Jurkat, Clone E6-1 (cell line): ENCODE data around the gene PAPPA2.

Source experiments
- DNase-seq: peaks from one replicate; pipeline ENCODE4 v3.0.0-alpha.2; 2011; ENCODE audit warnings: low read depth, low spot score
- H3K4me3 ChIP-seq: 2 replicates; pipeline ENCODE4 v1.5.1; 2011; ENCODE audit warnings: mild to moderate bottlenecking, low read length, control low read depth, moderate library complexity

The PAPPA2 gene

DNA sequence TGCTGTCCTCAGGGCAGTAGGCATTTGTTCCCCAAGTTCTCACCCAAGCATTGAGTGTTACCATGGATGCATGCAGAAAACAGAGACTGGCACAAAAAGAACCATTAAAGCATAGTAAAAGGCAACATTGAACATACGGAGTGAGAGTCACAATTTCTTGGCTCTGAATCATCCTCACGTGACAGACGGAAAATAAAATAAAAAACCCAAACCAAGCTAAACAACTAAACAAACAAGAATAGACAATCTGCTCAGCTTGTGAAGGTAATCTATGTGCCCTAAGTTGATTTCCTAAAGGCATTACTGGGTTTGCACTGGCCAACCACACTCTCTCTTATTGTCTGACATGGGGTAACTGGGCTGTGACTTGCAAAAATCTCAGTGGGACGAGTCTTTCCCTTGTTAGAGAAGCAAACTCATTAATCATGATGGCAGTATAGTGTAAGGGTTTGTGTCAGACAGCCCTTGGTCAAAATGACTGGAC lies 395.5 kb downstream of the PAPPA2 start:
- DNase-seq: no peak
- no peak overlapping the region for H3K4me3 ChIP-seq

- H3K4me3 ChIP-seq: no peak overlapping the region
- DNase-seq: no peak
Observed at GRCh38 chr1:176863613-176864012, 400.6 kb downstream of the PAPPA2 start.

DNA sequence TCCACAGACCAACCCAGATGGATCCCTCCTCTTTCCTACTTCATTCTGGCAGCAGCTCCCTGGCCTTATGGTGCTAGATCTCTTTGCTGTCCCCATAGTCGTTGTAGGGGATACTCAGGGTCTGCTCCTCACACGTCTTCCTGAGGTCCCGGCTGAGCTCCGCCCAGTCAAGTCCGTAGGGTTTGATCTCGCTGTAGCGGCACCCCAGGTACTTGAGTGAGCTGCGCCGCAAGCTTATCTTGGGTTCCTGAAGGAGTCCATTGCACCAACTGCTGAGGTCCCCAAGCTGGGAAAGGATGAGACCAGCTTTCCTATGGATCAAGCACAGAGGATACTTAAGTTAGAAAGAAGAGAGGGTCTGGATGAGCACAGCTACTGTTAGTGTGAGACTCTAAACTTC lies 401.2 kb downstream of the PAPPA2 start:
- H3K4me3 ChIP-seq: no peak overlapping the region
- DNase-seq: no peak

GRCh38 chr1:176866011-176866714 lies 403.2 kb downstream of the PAPPA2 start:
- DNase-seq: no peak
- no peak overlapping the region for H3K4me3 ChIP-seq

DNA sequence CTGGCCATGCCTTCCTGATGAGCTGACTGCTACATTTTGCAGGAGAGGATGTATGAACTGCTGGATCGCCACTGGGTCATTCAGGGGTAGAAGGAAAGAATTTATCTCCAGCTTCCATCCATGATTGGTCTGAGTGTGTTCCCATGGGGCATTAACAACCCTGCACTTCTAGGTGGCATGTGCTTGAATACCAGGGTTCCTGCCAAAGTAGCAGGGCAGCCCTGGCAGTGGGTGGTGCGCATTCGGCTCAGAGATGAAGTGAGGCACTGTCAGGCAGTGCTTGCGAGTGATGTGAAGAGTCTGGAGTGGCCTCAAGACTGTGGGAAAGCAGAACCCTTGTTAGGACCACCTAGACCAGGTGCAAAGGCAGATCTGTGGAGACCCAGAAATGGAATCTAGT lies 406.6 kb downstream of the PAPPA2 start:
- H3K4me3 ChIP-seq: no peak overlapping the region
- no peak for DNase-seq

DNA sequence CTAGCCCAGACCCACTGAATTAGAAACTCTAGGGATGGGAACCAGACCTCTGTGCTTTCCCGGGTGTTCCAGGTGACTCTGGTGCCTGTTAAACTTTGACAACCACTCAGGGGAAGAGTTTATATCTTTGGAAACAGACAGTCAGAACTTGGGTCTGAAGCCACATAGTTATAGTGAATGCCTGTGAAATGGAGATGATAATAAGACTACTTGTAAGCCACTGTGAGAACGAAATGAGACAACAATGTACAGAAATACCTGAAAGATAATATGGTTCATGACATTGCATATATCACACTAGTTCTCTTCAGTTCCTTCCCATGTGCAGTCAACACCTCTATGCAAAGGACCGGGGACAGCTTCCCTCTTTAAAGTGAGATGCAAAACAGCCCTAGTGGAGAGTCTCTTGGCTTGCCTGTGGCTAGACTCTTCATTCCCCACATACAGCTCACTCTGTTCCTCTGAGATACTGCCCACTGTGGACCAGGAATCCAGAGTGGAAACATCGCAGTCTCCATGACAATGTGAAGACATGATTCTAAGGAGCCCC lies 414.1 kb downstream of the PAPPA2 start:
- H3K4me3 ChIP-seq: no peak overlapping the region
- no peak for DNase-seq

GRCh38 chr1:176877557-176877956 lies 414.6 kb downstream of the PAPPA2 start:
- no peak for DNase-seq
- no peak overlapping the region for H3K4me3 ChIP-seq

GRCh38 chr1:176878750-176879536 lies 416.0 kb downstream of the PAPPA2 start:
- H3K4me3 ChIP-seq: no peak overlapping the region
- DNase-seq: no peak

DNA sequence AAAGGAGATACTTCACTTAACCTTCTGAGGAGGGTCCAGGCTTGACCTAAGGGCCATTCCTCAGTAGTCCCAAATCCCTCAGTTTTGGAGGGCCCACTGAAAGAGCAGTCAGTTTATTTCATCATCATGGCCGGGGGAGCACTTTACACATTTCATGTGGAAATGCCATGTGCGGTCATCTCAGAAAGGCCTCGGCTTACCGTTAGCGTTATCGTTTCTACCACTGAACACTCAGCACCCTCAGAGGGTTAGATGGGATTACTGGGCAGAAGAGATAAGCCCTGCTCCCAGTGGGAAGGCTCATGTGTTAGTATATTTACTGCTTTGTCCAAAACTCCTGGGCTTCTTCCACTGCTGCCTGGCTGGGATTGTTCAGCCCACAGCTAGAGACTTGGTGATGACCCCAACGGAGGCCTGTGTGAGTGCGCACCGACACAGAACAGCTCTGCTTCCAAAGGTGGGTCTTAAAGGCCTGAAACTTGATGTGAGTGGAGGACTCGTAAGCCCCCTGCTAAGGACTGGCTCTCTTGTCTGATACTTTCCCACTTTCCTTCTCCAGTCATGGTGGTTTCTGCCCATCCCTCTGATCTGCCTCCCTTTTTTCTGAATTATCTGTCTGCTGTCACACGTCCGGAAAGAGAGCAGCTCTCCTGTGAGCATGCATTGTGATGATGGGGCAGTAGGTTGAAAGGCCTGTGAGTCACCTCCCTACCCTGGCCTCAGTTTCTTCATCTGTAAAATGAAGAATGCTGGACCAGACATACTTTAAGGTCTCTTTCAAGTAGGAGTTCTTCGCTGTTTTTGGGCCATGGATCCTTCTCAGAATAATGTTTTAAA lies 417.0 kb downstream of the PAPPA2 start:
- DNase-seq: no peak
- no peak overlapping the region for H3K4me3 ChIP-seq

GRCh38 chr1:176880955-176881595 lies 418.1 kb downstream of the PAPPA2 start:
- peak; percentile 30 for DNase-seq
- no peak overlapping the region for H3K4me3 ChIP-seq

DNA sequence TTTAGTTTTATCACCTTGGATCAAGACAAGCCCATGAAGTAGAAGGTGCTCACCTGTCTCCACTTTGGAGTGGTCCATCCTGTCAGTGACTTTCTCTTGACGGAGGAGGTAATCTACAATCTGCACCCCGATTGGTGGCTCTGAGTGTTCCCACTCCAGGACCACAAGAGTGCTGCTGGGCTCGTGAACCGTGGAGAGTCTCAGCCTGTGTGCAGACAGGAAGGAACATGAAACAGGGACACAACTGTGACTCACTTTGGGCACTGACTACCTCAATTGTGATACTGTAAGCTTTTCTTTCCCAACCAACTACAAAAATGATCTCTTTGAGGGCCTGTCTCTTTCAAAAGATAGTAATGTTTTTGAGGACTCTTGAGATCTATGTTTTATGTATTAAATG lies 421.3 kb downstream of the PAPPA2 start:
- no peak overlapping the region for H3K4me3 ChIP-seq
- no peak for DNase-seq

GRCh38 chr1:176884911-176885310 lies 421.9 kb downstream of the PAPPA2 start:
- H3K4me3 ChIP-seq: no peak overlapping the region
- no peak for DNase-seq

GRCh38 chr1:176885341-176885740 lies 422.4 kb downstream of the PAPPA2 start:
- DNase-seq: no peak
- no peak overlapping the region for H3K4me3 ChIP-seq

DNA sequence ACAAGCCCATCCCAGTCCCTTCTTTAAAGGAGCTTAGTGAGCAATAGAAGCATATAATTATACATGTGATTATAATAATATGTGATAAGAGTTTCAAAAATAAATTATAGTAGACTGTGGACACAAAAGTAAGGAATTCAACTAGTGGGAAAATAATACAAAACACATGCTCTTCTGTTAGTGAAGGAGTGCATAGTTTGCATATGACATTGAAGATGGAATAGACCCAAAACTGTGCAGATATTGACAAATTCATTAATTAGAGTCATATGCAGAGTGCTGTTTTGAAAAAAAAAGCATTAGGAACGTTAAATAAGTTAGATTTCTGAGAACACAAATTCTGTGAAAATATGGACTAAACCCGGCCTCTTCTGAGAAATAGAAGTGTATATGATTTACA lies 422.8 kb downstream of the PAPPA2 start:
- no peak overlapping the region for H3K4me3 ChIP-seq
- DNase-seq: no peak

DNA sequence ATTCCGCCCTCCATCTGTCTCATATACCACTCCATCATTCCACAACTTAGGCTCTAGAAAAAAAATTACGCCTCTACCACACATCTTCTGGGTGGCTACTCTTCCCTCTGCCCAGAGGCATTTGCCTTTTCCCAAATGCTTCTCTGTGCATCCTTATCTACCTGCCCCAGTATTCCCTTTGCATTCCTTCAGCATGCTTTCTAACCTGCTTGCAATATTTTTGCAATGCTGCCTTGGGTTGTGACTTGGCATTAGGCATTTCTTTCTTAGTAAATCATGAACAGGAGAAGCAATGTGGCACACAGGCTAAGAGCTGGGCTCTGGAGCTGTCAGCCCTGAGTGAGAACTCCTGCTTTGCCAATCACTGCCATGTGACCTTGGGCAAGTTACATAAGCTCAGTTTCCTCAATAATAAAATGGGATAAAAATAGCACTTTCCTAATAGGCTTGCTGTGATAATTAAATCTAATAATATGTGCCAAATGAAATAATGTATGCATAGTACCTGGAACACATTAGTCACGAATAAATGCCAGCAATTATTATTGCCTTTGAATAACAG lies 425.6 kb downstream of the PAPPA2 start:
- H3K4me3 ChIP-seq: no peak overlapping the region
- DNase-seq: no peak

GRCh38 chr1:176893625-176894352 lies 430.8 kb downstream of the PAPPA2 start:
- H3K4me3 ChIP-seq: no peak overlapping the region
- DNase-seq: no peak

DNA sequence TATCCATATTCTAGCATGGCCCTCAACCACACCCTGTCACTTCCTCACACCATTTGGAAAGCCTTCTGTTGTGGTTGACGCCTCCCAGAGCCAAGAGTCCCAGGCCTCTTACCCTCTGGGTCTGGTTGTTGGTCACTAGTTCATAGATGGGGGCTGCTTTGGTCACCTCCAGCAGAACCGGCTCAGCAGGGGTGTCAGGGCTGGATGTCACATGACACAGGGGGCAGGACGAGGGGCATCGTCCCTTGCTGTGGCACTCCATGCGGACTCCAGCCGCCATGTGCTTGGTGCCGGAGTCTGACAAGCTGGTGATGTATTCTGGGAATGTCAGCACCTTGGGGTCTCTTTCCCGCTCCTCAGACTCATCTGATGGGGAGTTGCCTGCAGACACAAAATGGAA lies 431.5 kb downstream of the PAPPA2 start:
- DNase-seq: no peak
- no peak overlapping the region for H3K4me3 ChIP-seq
